ENCODE data around the gene ATP5PO.

- no peak for TF ChIP-seq CTCF (IDR thresholded peaks at IDR 0.05)
- no peak for TF ChIP-seq POLR2A (IDR thresholded peaks at IDR 0.05)
Observed at GRCh38 chr21:33904041-33904440, 11.6 kb downstream of the ATP5PO start.
